ENCODE results near the gene PCNX2.
A peak's percentile ranks its signal among the peaks of the same experiment; 100 is the strongest.

The PCNX2 gene

GRCh38 chr1:233024199-233024598, 271.3 kb downstream of the PCNX2 start:
- H3K27ac ChIP-seq = peak overlapping the region; percentile 93
- no peak for TF ChIP-seq CTCF (conservative IDR thresholded peaks at IDR 0.05)

- TF ChIP-seq ZFX (IDR thresholded peaks at IDR 0.05) (no peak), CTCF (conservative IDR thresholded peaks at IDR 0.05) (no peak)
- no peak overlapping the region for H3K27ac ChIP-seq
Observed at GRCh38 chr1:233022246-233022645, 273.3 kb downstream of the PCNX2 start.

- TF ChIP-seq ZFX (IDR thresholded peaks at IDR 0.05) (no peak), CTCF (conservative IDR thresholded peaks at IDR 0.05) (no peak)
- no peak overlapping the region for H3K27ac ChIP-seq
Observed at GRCh38 chr1:233020426-233020825, 275.1 kb downstream of the PCNX2 start.

GRCh38 chr1:233019778-233020325, 275.7 kb downstream of the PCNX2 start:
- TF ChIP-seq CTCF (conservative IDR thresholded peaks at IDR 0.05) (no peak), ZFX (IDR thresholded peaks at IDR 0.05) (no peak)
- no peak overlapping the region for H3K27ac ChIP-seq

DNA sequence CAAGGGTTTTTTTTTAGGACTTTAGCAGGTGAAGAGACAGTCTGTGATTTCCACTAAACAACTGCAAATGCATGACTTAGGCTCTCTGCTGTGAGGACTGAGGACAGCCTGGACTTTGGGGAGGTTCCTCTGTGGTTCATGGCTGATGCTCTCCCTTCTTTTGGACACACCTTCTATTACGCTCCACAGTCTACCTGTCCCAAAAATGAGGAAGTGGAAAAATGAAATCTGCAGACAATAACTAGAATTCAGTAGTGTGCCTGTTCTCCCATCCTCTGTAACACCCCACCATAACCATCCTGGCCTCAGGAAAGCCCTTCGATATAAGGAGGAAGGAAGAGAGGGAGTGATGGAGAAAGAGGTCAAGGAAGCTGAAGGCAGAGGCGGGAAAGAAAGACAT, 276.4 kb downstream of the PCNX2 start:
- H3K27ac ChIP-seq = no peak overlapping the region
- TF ChIP-seq ZFX (IDR thresholded peaks at IDR 0.05) (no peak), CTCF (conservative IDR thresholded peaks at IDR 0.05) (no peak)

- no peak for TF ChIP-seq CTCF (conservative IDR thresholded peaks at IDR 0.05)
- no peak for TF ChIP-seq ZFX (IDR thresholded peaks at IDR 0.05)
- H3K27ac ChIP-seq = no peak overlapping the region
Observed at GRCh38 chr1:233016798-233017197, 278.7 kb downstream of the PCNX2 start.

- TF ChIP-seq ZFX (IDR thresholded peaks at IDR 0.05) = no peak
- TF ChIP-seq CTCF (conservative IDR thresholded peaks at IDR 0.05) = no peak
- no peak overlapping the region for H3K27ac ChIP-seq
Observed at GRCh38 chr1:233015965-233016364, 279.6 kb downstream of the PCNX2 start.

Data from C4-2B (cell line).